PC-9 (cell line): Measurements from ENCODE around the gene FES. TPM values are rescaled to one million over a fixed set of nuclear protein-coding genes. Genes with fewer than 3 reads are reported as not detected.

Experiments used
- BruUV-seq: library from RNA; stranded (reverse); fragments of 400-500 nt; replicated peaks from 2 replicates; lab custom pipeline; 2021; lab: Mats Ljungman, UMichigan
- CTCF ChIA-PET: fragments of 300-600 bp; sonication (Branson Sonifier 250); formaldehyde crosslinking; loops from one replicate; lab custom pipeline; 2022; ENCODE audit warnings: antibody characterized with exemption; lab: Charles Lee
- POLR2A ChIA-PET: fragments of 300-600 bp; sonication (Branson Sonifier 250); formaldehyde crosslinking; loops from one replicate; lab custom pipeline; 2022; ENCODE audit warnings: antibody characterized with exemption; ENCODE audit not compliant: unreplicated experiment; lab: Charles Lee
- DNase-seq, 2 experiments: peaks; one replicate each; pipeline versions ENCODE4 v3.0.0 to v3.0.0-alpha.2; 2015 to 2022; ENCODE audit warnings: mixed read lengths in 1 of 2
- H2AFZ ChIP-seq: fragments of 200-600 bp; sonication (generic); 2 replicates; pipeline ENCODE4 v1.8.1; 2017; ENCODE audit warnings: antibody characterized with exemption
- H3F3A ChIP-seq: fragments of 200-600 bp; sonication (generic); 2 replicates; pipeline ENCODE4 v1.8.1; 2017; ENCODE audit warnings: antibody characterized with exemption, mild to moderate bottlenecking, low read depth; ENCODE audit not compliant: insufficient read depth
- H3K27ac ChIP-seq: fragments of 200-600 bp; sonication (generic); 2 replicates; pipeline ENCODE4 v1.6.1; 2016; ENCODE audit warnings: mixed run types
- H3K27me3 ChIP-seq: fragments of 200-600 bp; sonication (generic); 2 replicates; pipeline ENCODE4 v1.6.1; 2016; ENCODE audit warnings: low read depth, mixed run types; ENCODE audit not compliant: insufficient read depth
- H3K36me3 ChIP-seq: fragments of 200-600 bp; sonication (generic); 2 replicates; pipeline ENCODE4 v1.6.1; 2016; ENCODE audit warnings: low read depth, mixed run types
- H3K4me1 ChIP-seq: fragments of 200-600 bp; sonication (generic); replicated peaks from 2 replicates; pipeline ENCODE4 v1.6.1; 2016; ENCODE audit warnings: mixed run types; ENCODE audit not compliant: insufficient read depth
- H3K4me2 ChIP-seq: fragments of 200-600 bp; sonication (generic); 2 replicates; pipeline ENCODE4 v1.6.1; 2017; ENCODE audit warnings: mixed run types
- H3K4me3 ChIP-seq: fragments of 200-600 bp; sonication (generic); 2 replicates; pipeline ENCODE4 v1.6.1; 2016; ENCODE audit warnings: mixed run types
- H3K79me2 ChIP-seq: fragments of 200-600 bp; sonication (generic); 2 replicates; pipeline ENCODE4 v1.6.1; 2017; ENCODE audit warnings: low read depth, mixed run types
- H3K9me2 ChIP-seq: fragments of 200-600 bp; sonication (generic); 2 replicates; pipeline ENCODE4 v1.8.1; 2017; ENCODE audit warnings: mild to moderate bottlenecking; ENCODE audit not compliant: insufficient read depth
- H3K9me3 ChIP-seq: fragments of 200-600 bp; sonication (generic); 2 replicates; pipeline ENCODE4 v1.8.1; 2016; ENCODE audit warnings: low read depth; ENCODE audit not compliant: insufficient read depth
- H4K20me1 ChIP-seq: fragments of 200-600 bp; sonication (generic); 2 replicates; pipeline ENCODE4 v1.8.1; 2017; ENCODE audit not compliant: insufficient read depth
- EZH2 ChIP-seq: fragments of 200-600 bp; sonication (generic); IDR thresholded peaks from 2 replicates; pipeline ENCODE4 v1.8.0; 2017; ENCODE audit warnings: antibody characterized with exemption, low read depth
- intact Hi-C: fragments of 100-400 bp; cut with micrococcal nuclease; formaldehyde crosslinking; loops from one replicate; pipeline ENCODE4 v1.10.0; 2022; ENCODE audit not compliant: unreplicated experiment
- total RNA-seq: library from RNA; stranded (reverse); gene quantifications from 2 replicates; pipeline ENCODE4 v1.2.3, GENCODE V29; 2021
- TF ChIP-seq, protein P1 (sequence below): fragments of 200-600 bp; sonication (generic); conservative IDR thresholded peaks from 2 replicates; pipeline ENCODE4 v1.6.1; 2017; ENCODE audit warnings: mixed run types, antibody characterized with exemption, mild to moderate bottlenecking, moderate library complexity

FES gene
- total RNA-seq, 1 experiment from 2014 or later, result 3.8 TPM

DNA sequence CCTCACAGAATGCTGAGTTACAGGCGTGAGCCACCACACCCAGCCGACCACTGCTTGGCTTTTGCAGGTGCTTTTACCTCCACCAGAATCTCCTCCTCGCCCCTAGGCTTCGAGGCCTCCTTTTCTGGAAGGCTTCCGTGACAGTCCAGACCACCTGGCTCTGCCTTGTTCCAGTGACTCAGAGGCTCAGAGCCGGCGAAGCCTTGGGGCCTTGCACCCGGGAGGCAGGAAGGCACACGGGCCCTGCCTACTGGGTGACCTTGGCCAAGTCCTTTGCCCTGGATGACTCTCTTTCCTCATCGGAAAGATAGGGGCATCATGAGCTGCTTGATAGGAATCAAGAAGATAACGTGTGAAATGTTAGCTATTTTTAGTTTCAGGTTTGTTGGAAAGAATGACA lies 47.2 kb upstream of the FES start:
- Histone ChIP-seq H3K9me3 (no peaks in the 10 kb centered on the region), H2AFZ (no peak overlapping the region), H3K27ac (no peak overlapping the region), H3K4me1 (no peaks in the 10 kb centered on the region), H3K79me2 (no peaks in the 10 kb centered on the region), H3K9me2 (no peaks in the 10 kb centered on the region), H3K4me3 (no peak overlapping the region), H3K4me2 (no peak overlapping the region), H3K27me3 (no peaks in the 10 kb centered on the region), H3F3A (no peaks in the 10 kb centered on the region), H4K20me1 (no peaks in the 10 kb centered on the region), H3K36me3 (no peaks in the 10 kb centered on the region)
- no peak for TF ChIP-seq EZH2
- TF ChIP-seq, protein P1, sequence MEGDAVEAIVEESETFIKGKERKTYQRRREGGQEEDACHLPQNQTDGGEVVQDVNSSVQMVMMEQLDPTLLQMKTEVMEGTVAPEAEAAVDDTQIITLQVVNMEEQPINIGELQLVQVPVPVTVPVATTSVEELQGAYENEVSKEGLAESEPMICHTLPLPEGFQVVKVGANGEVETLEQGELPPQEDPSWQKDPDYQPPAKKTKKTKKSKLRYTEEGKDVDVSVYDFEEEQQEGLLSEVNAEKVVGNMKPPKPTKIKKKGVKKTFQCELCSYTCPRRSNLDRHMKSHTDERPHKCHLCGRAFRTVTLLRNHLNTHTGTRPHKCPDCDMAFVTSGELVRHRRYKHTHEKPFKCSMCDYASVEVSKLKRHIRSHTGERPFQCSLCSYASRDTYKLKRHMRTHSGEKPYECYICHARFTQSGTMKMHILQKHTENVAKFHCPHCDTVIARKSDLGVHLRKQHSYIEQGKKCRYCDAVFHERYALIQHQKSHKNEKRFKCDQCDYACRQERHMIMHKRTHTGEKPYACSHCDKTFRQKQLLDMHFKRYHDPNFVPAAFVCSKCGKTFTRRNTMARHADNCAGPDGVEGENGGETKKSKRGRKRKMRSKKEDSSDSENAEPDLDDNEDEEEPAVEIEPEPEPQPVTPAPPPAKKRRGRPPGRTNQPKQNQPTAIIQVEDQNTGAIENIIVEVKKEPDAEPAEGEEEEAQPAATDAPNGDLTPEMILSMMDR, result no peak
- ChIA-PET CTCF (no interaction called here), POLR2A (no interaction called here)
- intact Hi-C loops, result no loop called here
- no peak for DNase-seq
- no TSS peak for BruUV-seq

DNA sequence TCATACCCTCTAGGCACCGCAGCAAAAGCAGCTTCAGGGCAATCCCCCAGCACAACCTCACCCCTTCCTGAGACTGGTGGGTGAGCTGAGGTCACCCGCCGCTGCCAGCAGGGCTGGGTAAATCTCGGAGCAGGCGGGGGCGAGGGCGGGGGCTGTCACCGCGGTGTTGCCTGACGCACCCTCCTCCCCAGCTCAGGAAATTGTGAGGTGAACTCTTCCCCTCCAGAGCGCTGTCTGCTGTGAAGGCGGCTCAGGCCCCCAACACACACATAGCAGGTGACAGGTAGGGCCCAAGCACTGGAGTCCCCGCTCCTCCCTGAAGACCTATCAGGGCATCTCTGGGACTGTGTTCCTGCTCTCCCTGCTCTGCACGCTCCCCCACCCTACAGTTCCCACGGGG lies 46.2 kb upstream of the FES start:
- Histone ChIP-seq H3K27me3 (no peaks in the 10 kb centered on the region), H3K9me2 (no peaks in the 10 kb centered on the region), H3K4me2 (no peak overlapping the region), H3K4me1 (no peaks in the 10 kb centered on the region), H3K4me3 (no peak overlapping the region), H3K9me3 (no peaks in the 10 kb centered on the region), H3K36me3 (no peaks in the 10 kb centered on the region), H3K79me2 (no peaks in the 10 kb centered on the region), H3K27ac (no peak overlapping the region), H2AFZ (no peak overlapping the region), H4K20me1 (no peaks in the 10 kb centered on the region), H3F3A (no peaks in the 10 kb centered on the region)
- ChIA-PET CTCF (no interaction called here), POLR2A (no interaction called here)
- TF ChIP-seq, protein P1, result no peak
- TF ChIP-seq EZH2, result no peak
- DNase-seq, result no peak
- BruUV-seq, result no TSS peak
- intact Hi-C loops, result no loop called here

DNA sequence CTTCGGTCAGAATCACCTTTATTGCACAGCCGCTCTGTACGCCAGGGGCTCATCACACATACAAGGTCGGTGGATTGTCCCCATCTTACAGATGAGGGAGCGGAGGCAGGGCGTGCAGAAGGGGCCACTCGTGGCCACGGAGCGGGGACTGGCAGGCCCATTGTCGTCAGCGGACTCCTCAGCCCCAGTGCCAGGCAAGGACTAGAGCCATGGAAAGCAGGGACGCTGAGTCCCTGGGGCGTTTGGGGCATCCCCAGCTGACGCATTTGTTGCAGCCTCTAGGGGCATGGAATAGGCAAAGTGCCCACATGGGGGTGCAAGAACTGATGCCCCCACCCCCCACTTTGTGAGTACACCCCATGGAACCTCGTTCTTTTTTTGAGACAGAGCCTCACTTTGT lies 45.8 kb upstream of the FES start:
- POLR2A ChIA-PET, result no interaction called here
- Histone ChIP-seq H3K4me1 (no peaks in the 10 kb centered on the region), H3K79me2 (no peaks in the 10 kb centered on the region), H3F3A (no peaks in the 10 kb centered on the region), H3K36me3 (no peaks in the 10 kb centered on the region), H2AFZ (no peak overlapping the region), H3K9me2 (no peaks in the 10 kb centered on the region), H4K20me1 (no peaks in the 10 kb centered on the region), H3K27me3 (no peaks in the 10 kb centered on the region), H3K27ac (no peak overlapping the region), H3K9me3 (no peaks in the 10 kb centered on the region), H3K4me2 (no peak overlapping the region), H3K4me3 (no peak overlapping the region)
- BruUV-seq, result no TSS peak
- DNase-seq, result no peak
- intact Hi-C loops, result no loop called here
- TF ChIP-seq, protein P1, result no peak
- TF ChIP-seq EZH2, result no peak
- CTCF ChIA-PET, result no interaction called here
